ENCODE data around the gene BFSP2.
"Not testable (repeated sequence)": the region's sequence is repeated elsewhere in the genome, so short reads cannot be mapped to it uniquely, and the experiment has no call there.

BFSP2 gene

GRCh38 chr3:133521946-133522345, 122.1 kb downstream of the BFSP2 start:
- H3K4me3 ChIP-seq (ENCODE audit: low read depth, low read length): no peak overlapping the region
- TF ChIP-seq CTCF (IDR thresholded peaks at IDR 0.05; ENCODE audit: borderline replicate concordance, insufficient read depth, low read depth, low read length): no peak

- not testable (repeated sequence) for H3K4me3 ChIP-seq (ENCODE audit: low read depth, low read length)
These were observed 123.9 kb downstream of the BFSP2 start for GRCh38 chr3:133523758-133524157.

Measured in GM12875 (cell line).